GM11168 (cell line): ENCODE data around the gene PAFAH2.
"Not testable (repeated sequence)": the region's sequence is repeated elsewhere in the genome, so short reads cannot be mapped to it uniquely, and the experiment has no call there.

ENCODE experiments used
- in situ Hi-C: fragments of 300-500 bp; cut with MboI; formaldehyde crosslinking; loops from one replicate; pipeline ENCODE4 v1.12.0; 2022; ENCODE audit warnings: low sequenced_read_pairs; ENCODE audit not compliant: unreplicated experiment

Gene PAFAH2

GRCh38 chr1:25990251-25990650 lies 7.6 kb downstream of the PAFAH2 start:
- in situ Hi-C loops, result no loop called here

GRCh38 chr1:25989440-25990234 lies 8.2 kb downstream of the PAFAH2 start:
- in situ Hi-C loops, result no loop called here

- in situ Hi-C loops, result no loop called here
These were observed 9.9 kb downstream of the PAFAH2 start for GRCh38 chr1:25987951-25988350.

- in situ Hi-C loops, result not testable (repeated sequence)
These were observed 11.1 kb downstream of the PAFAH2 start for GRCh38 chr1:25986773-25987172.

GRCh38 chr1:25985670-25986069 lies 12.2 kb downstream of the PAFAH2 start:
- in situ Hi-C loops, result no loop called here

GRCh38 chr1:25985171-25985570 lies 12.7 kb downstream of the PAFAH2 start:
- in situ Hi-C loops, result no loop called here

GRCh38 chr1:25979210-25979609 lies 18.7 kb downstream of the PAFAH2 start:
- in situ Hi-C loops, result no loop called here

- in situ Hi-C loops, result no loop called here
These were observed 19.5 kb downstream of the PAFAH2 start for GRCh38 chr1:25978403-25978802.

- in situ Hi-C loops, result no loop called here
These were observed 20.1 kb downstream of the PAFAH2 start for GRCh38 chr1:25977801-25978200.

- in situ Hi-C loops, result no loop called here
These were observed 24.1 kb downstream of the PAFAH2 start for GRCh38 chr1:25973610-25974321.

- in situ Hi-C loops, result no loop called here
These were observed 26.1 kb downstream of the PAFAH2 start for GRCh38 chr1:25971811-25972180.

GRCh38 chr1:25971066-25971810 lies 26.6 kb downstream of the PAFAH2 start:
- in situ Hi-C loops, result no loop called here

- in situ Hi-C loops, result no loop called here
These were observed 30.6 kb downstream of the PAFAH2 start for GRCh38 chr1:25967308-25967707.

- in situ Hi-C loops, result no loop called here
These were observed 38.3 kb downstream of the PAFAH2 start for GRCh38 chr1:25959611-25960010.

GRCh38 chr1:25958465-25958864 lies 39.4 kb downstream of the PAFAH2 start:
- in situ Hi-C loops, result no loop called here

- in situ Hi-C loops, result no loop called here
These were observed 42.3 kb downstream of the PAFAH2 start for GRCh38 chr1:25955553-25955952.

GRCh38 chr1:25954282-25954938 lies 43.5 kb downstream of the PAFAH2 start:
- in situ Hi-C loops, result no loop called here

GRCh38 chr1:25952841-25953401 lies 44.9 kb downstream of the PAFAH2 start:
- in situ Hi-C loops, result no loop called here

- in situ Hi-C loops, result no loop called here
These were observed 49.2 kb downstream of the PAFAH2 start for GRCh38 chr1:25948641-25949040.

GRCh38 chr1:25947027-25947426 lies 50.8 kb downstream of the PAFAH2 start:
- in situ Hi-C loops, result no loop called here
